GM18502 (cell line): ENCODE measurements around the gene GDNF.

ENCODE experiments used
- ATAC-seq: cut with Tn5 transposase; IDR thresholded peaks from one replicate; pipeline ENCODE4 v1.9.1; 2021; ENCODE audit warnings: mild to moderate bottlenecking; ENCODE audit not compliant: unreplicated experiment, poor library complexity

The GDNF gene

GRCh38 chr5:37849641-37850040, 9.8 kb upstream of the GDNF start:
- no peak for ATAC-seq

DNA sequence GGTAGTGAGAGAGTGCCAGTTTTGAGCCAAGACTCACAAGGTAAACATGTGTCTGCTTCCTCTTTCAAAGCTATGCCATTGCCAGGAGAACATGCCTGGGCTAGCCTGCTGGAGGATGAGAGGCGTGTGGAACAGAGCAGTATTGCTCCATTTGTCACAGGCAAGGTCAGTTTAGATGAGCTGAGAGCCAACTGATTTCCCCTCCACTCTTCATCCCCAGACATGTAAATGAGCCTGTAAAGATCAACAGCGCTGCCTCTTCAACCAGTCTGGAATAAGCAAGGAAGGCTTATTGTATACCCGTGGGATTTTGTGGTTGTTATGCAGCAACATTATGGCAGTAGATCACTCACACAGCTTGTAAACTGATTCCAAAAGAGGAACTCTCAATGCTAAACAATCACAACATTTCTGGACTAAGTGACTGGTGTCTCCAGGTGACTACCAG, 8.2 kb upstream of the GDNF start:
- peak; percentile 88 for ATAC-seq

DNA sequence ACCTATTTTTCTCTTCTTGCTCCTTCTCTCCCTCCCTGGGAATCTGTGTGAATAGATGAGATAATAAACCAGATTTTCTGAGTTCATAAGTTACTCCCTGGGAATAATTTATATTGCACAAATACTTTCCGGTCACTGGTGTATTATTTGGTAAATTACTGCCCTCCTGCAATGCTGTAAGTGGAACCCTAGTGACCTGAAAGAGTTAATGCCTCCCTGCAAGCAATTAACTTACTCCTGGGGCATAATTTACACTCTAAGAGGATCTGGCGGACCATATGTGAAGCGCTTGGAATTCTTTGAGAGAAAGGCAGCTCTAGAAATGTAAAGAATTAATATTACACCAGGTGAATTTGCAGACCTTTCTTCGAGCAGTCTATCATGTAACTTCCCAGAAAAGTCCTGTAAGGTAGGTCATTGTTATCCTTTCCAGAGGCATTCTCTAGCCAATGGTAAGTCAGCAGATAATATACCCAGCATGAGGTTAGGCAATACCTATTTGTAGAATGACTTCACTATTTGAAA, 7.0 kb upstream of the GDNF start:
- ATAC-seq, result no peak

GRCh38 chr5:37844009-37844408, 4.2 kb upstream of the GDNF start:
- no peak for ATAC-seq

- no peak for ATAC-seq
These were observed 2.2 kb upstream of the GDNF start for GRCh38 chr5:37842048-37842447.

DNA sequence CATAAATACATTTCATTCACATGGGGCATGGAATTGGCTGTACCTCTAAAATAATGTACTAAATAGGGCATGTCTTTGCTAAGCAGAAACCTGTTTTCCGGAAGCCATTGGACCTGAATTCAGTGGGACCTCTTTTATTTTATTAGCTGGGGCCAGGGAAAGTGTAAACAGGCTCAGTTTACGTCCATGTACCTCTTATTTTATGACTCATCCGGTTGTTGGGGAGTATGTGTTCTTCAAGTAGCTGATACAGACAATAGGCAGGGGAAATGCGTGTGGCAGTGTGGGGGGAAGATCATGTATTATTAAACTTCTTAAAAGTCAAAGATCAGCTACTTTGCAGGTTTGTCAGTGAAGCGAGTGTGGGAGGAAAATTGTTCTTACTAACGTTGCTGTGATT, 1.4 kb upstream of the GDNF start:
- ATAC-seq, result no peak

GRCh38 chr5:37840053-37841034, 503 bp upstream of the GDNF start:
- ATAC-seq, result no peak

GRCh38 chr5:37838933-37839341, 904 bp downstream of the GDNF start:
- no peak for ATAC-seq

- no peak for ATAC-seq
These were observed 1.5 kb downstream of the GDNF start for GRCh38 chr5:37838152-37838932.

DNA sequence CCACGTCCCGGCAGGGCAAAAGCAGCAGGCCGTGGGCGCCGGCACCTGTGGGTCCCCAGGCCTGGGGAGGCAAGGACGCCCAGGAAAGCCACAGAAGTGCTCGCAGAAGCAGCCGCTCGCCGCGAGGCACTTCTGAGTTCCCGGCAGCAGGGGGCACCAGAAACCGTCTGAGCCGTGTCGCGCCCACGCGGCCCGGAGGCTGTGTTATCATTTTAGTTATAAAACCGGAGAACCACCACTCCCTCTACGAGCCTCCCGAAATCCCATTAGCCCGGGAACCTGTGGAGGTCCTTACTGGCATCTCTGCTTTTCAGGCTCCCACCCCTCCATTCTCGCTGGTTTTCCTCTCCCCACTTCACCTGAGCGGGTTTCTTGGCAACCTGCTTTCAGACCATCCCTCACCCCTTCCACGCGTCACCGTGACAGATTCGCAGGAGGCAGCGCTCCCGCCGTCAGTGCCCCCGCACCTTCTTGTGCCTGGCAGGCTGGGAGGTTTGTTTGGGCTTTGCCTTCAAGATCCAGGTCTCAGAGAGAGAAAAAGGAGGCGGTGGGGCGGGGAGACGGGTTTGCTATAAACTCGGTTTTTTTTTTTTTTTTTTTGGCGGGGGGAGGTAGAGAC, 2.3 kb downstream of the GDNF start:
- peak; percentile 77 for ATAC-seq

GRCh38 chr5:37836592-37837413, 3.0 kb downstream of the GDNF start:
- ATAC-seq, result peak; percentile 19

GRCh38 chr5:37836235-37836591, 3.6 kb downstream of the GDNF start:
- no peak for ATAC-seq

GRCh38 chr5:37835380-37835973, 4.4 kb downstream of the GDNF start:
- no peak for ATAC-seq

GRCh38 chr5:37834542-37835379, 5.1 kb downstream of the GDNF start:
- ATAC-seq, result no peak

DNA sequence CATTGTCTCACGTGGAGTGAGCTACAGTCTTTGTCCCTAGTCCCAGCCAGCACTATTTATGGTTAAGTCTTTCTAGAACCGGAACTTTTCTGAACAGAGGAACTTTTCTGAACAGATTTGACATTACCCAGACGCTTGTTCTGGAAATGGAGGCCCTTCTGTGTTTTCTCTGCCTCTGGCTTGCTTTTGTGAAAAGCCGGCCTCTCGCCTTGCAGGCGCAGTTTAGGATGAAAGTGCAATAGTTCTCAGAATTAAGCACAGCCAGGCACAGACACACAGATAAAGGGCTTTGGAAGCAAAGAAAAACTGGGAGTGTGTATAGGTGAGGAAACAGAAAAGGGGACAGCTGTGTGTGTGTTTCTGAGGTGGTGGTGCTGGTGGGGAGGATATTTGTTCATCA, 5.9 kb downstream of the GDNF start:
- no peak for ATAC-seq

- no peak for ATAC-seq
These were observed 7.9 kb downstream of the GDNF start for GRCh38 chr5:37831821-37832534.

- ATAC-seq, result no peak
These were observed 9.5 kb downstream of the GDNF start for GRCh38 chr5:37830348-37830747.

GRCh38 chr5:37825334-37825915, 14.4 kb downstream of the GDNF start:
- ATAC-seq, result no peak
